ENCODE results near the gene ISG20L2.

GRCh38 chr1:156726549-156727226 is 1.9 kb downstream of the ISG20L2 start:
- TF ChIP-seq CTCF (IDR thresholded peaks at IDR 0.05; ENCODE audit: poor library complexity): peak; percentile 63
- no peak for TF ChIP-seq EZH2 (IDR thresholded peaks at IDR 0.05; ENCODE audit: borderline replicate concordance)
- no peak for TF ChIP-seq EZH2phosphoT487 (IDR thresholded peaks at IDR 0.05; ENCODE audit: low read depth, severe bottlenecking, unreplicated experiment)

Measured in hepatocyte (in vitro differentiated cells).